IMR-90 (cell line): ENCODE results near the gene VEGFA. TPM values are rescaled to one million over a fixed set of nuclear protein-coding genes. Genes with fewer than 3 reads are reported as not detected.

ENCODE experiments used
- ATAC-seq: fragments of 200-7000 bp; cut with Tn5 transposase; 2 replicates; pipeline ENCODE4 v1.9.1; 2020; ENCODE audit warnings: low read depth, mild to moderate bottlenecking, moderate library complexity
- BruUV-seq: library from RNA; stranded (reverse); fragments of 400-500 nt; replicated peaks from 2 replicates; lab custom pipeline; 2021; lab: Mats Ljungman, UMichigan
- CTCF ChIA-PET: fragments of 300-600 bp; formaldehyde crosslinking; extraction: SDS; loops from one replicate; lab custom pipeline; 2021; ENCODE audit warnings: antibody characterized with exemption; lab: Yijun Ruan, JAX
- POLR2A ChIA-PET: fragments of 300-600 bp; sonication (Branson Sonifier 250); formaldehyde crosslinking; loops from one replicate; lab custom pipeline; 2022; ENCODE audit warnings: antibody characterized with exemption; ENCODE audit not compliant: unreplicated experiment; lab: Charles Lee
- DNase-seq: peaks from one replicate; pipeline ENCODE4 v3.0.0; 2013
- H2AFZ ChIP-seq: replicated peaks from 2 replicates; pipeline ENCODE3; 2013; ENCODE audit warnings: low read length, mild to moderate bottlenecking; ENCODE audit not compliant: poor library complexity
- H2AK5ac ChIP-seq: 2 replicates; pipeline ENCODE4 v1.6.1; 2013; ENCODE audit warnings: low read depth, low read length, inconsistent platforms
- H2AK9ac ChIP-seq: replicated peaks from 2 replicates; pipeline ENCODE3; 2013; ENCODE audit warnings: mild to moderate bottlenecking, low read depth, low read length, moderate library complexity; ENCODE audit not compliant: poor library complexity
- H2BK120ac ChIP-seq: 2 replicates; pipeline ENCODE4 v1.6.1; 2013; ENCODE audit warnings: low read depth, low read length, inconsistent platforms
- H2BK15ac ChIP-seq: 3 replicates; pipeline ENCODE4 v1.6.1; 2013; ENCODE audit warnings: low read depth, low read length, inconsistent platforms
- H2BK20ac ChIP-seq: 2 replicates; pipeline ENCODE4 v1.6.1; 2013; ENCODE audit warnings: low read depth, mild to moderate bottlenecking, inconsistent platforms, low read length, moderate library complexity
- H2BK5ac ChIP-seq: 2 replicates; pipeline ENCODE4 v1.6.1; 2013; ENCODE audit warnings: mild to moderate bottlenecking, low read depth, low read length, inconsistent platforms; ENCODE audit not compliant: poor library complexity, severe bottlenecking
- H3K14ac ChIP-seq: replicated peaks from 2 replicates; pipeline ENCODE4 v1.6.1; 2013; ENCODE audit warnings: low read depth, low read length, inconsistent platforms
- H3K18ac ChIP-seq: 2 replicates; pipeline ENCODE4 v1.6.1; 2013; ENCODE audit warnings: low read depth, low read length, control low read depth
- H3K23ac ChIP-seq: 2 replicates; pipeline ENCODE4 v1.6.1; 2013; ENCODE audit warnings: low read depth, low read length, inconsistent platforms
- H3K27ac ChIP-seq: 2 replicates; pipeline ENCODE4 v1.5.1; 2013; ENCODE audit warnings: mild to moderate bottlenecking, control low read depth, low read length; ENCODE audit not compliant: insufficient read depth
- H3K27me3 ChIP-seq: 2 replicates; pipeline ENCODE4 v1.6.1; 2013; ENCODE audit warnings: low read length; ENCODE audit not compliant: control insufficient read depth, insufficient read depth
- H3K36me3 ChIP-seq: 2 replicates; pipeline ENCODE4 v1.6.1; 2013; ENCODE audit warnings: low read length, mixed read lengths; ENCODE audit not compliant: control insufficient read depth, insufficient read depth
- H3K4ac ChIP-seq: 2 replicates; pipeline ENCODE4 v1.6.1; 2013; ENCODE audit warnings: low read depth, low read length, inconsistent platforms
- H3K4me1 ChIP-seq: 2 replicates; pipeline ENCODE4 v1.6.1; 2013; ENCODE audit warnings: low read length, mixed read lengths; ENCODE audit not compliant: control insufficient read depth, insufficient read depth
- H3K4me2 ChIP-seq: 2 replicates; pipeline ENCODE4 v1.6.1; 2013; ENCODE audit warnings: low read depth, mild to moderate bottlenecking, control low read depth, low read length, moderate library complexity
- H3K4me3 ChIP-seq: 2 replicates; pipeline ENCODE4 v1.5.1; 2013; ENCODE audit warnings: low read depth, mild to moderate bottlenecking, control low read depth, low read length, moderate library complexity; ENCODE audit not compliant: insufficient read depth
- H3K56ac ChIP-seq: 2 replicates; pipeline ENCODE4 v1.6.1; 2013; ENCODE audit warnings: low read length, inconsistent platforms; ENCODE audit not compliant: insufficient read depth; ENCODE audit errors: extremely low read depth
- H3K79me1 ChIP-seq, 2 experiments: 2 replicates each; pipeline ENCODE4 v1.6.1; 2013; ENCODE audit warnings: low read length in 2 of 2, inconsistent platforms in 1 of 2, low read depth in 1 of 2
- H3K9ac ChIP-seq: 2 replicates; pipeline ENCODE4 v1.6.1; 2013; ENCODE audit warnings: low read depth, low read length, control low read depth
- H3K9me1 ChIP-seq: 2 replicates; pipeline ENCODE4 v1.6.1; 2013; ENCODE audit warnings: low read length, inconsistent platforms; ENCODE audit not compliant: insufficient read depth
- H3K9me3 ChIP-seq: 2 replicates; pipeline ENCODE4 v1.6.1; 2013; ENCODE audit warnings: low read length; ENCODE audit not compliant: control insufficient read depth, insufficient read depth
- H4K20me1 ChIP-seq: 2 replicates; pipeline ENCODE4 v1.6.1; 2013; ENCODE audit warnings: low read length, inconsistent platforms; ENCODE audit not compliant: insufficient read depth
- H4K5ac ChIP-seq: 2 replicates; pipeline ENCODE4 v1.6.1; 2013; ENCODE audit warnings: mild to moderate bottlenecking, low read depth, low read length, control low read depth
- H4K8ac ChIP-seq, 2 experiments: 2 replicates each; pipeline ENCODE4 v1.6.1; 2013; ENCODE audit warnings: low read depth in 2 of 2, low read length in 2 of 2, control low read depth in 1 of 2, inconsistent platforms in 1 of 2
- H4K91ac ChIP-seq: 2 replicates; pipeline ENCODE4 v1.6.1; 2013; ENCODE audit warnings: low read depth, low read length, inconsistent platforms; ENCODE audit not compliant: insufficient read depth
- BHLHE40 ChIP-seq: fragments of 150-350 bp; IDR thresholded peaks from 2 replicates; pipeline ENCODE4 v1.6.1; 2016; ENCODE audit warnings: mild to moderate bottlenecking, low read depth, low read length
- CHD1 ChIP-seq: IDR thresholded peaks from 2 replicates; pipeline ENCODE4 v1.6.1; 2012; ENCODE audit warnings: low read depth, low read length, improper control_type of control experiment
- FOS ChIP-seq: fragments of 150-350 bp; IDR thresholded peaks from 2 replicates; pipeline ENCODE4 v1.6.1; 2016; ENCODE audit warnings: low read depth, low read length
- MAFK ChIP-seq: IDR thresholded peaks from 2 replicates; pipeline ENCODE4 v1.6.1; 2012; ENCODE audit warnings: low read depth, low read length, improper control_type of control experiment
- RCOR1 ChIP-seq: IDR thresholded peaks from 2 replicates; pipeline ENCODE4 v1.6.1; 2012; ENCODE audit warnings: mild to moderate bottlenecking, low read length, improper control_type of control experiment; ENCODE audit not compliant: insufficient replicate concordance
- SMC3 ChIP-seq: fragments of 150-350 bp; IDR thresholded peaks from 2 replicates; pipeline ENCODE4 v1.6.1; 2016; ENCODE audit warnings: low read depth, mild to moderate bottlenecking, antibody characterized with exemption, low read length, moderate library complexity
- WGBS, 2 experiments: methylation state at CpG; one replicate each; pipeline versions ENCODE4 v1.1.5 to v1.1.7; 2013; ENCODE audit warnings: missing lambda C conversion rate in 2 of 2; ENCODE audit not compliant: insufficient read length in 1 of 2; ENCODE audit errors: extremely low coverage in 2 of 2; 5-methylcytosine and 5-hydroxymethylcytosine counted together
- dilution Hi-C: fragments of 300-500 bp; cut with HindIII; formaldehyde crosslinking; loops from one replicate; pipeline ENCODE4 v1.14.3; 2018; ENCODE audit warnings: low sequenced_read_pairs; ENCODE audit not compliant: unreplicated experiment
- in situ Hi-C: fragments of 300-500 bp; cut with MboI; formaldehyde crosslinking; loops from 3 replicates; pipeline ENCODE4 v1.14.3; 2019; ENCODE audit warnings: low sequenced_read_pairs, inconsistent platforms, mixed read lengths
- intact Hi-C: fragments of 100-400 bp; cut with micrococcal nuclease; formaldehyde crosslinking; loops from 2 replicates; pipeline ENCODE4 v1.10.0; 2022
- polyA plus RNA-seq, 3 experiments: library from polyadenylated mRNA; depleted of rRNA; stranded (reverse); fragments of >200 nt; gene quantifications; 2 replicates each; pipeline ENCODE4 v1.2.3, GENCODE V29; 2012; ENCODE audit warnings: low replicate concordance in 1 of 3
- total RNA-seq: library from RNA; depleted of rRNA; stranded (reverse); fragments of >200 nt; gene quantifications from 2 replicates; pipeline ENCODE4 v1.2.3, GENCODE V29; 2012
- TF ChIP-seq, protein P1 (sequence below): conservative IDR thresholded peaks from 2 replicates; pipeline ENCODE4 v1.5.1; 2012; ENCODE audit warnings: mild to moderate bottlenecking, low read depth, low read length, improper control_type of control experiment

The VEGFA gene
- total and polyA plus RNA-seq, 2 of the 4 experiments (the other 2 are of a cell fraction) = 190 to 234 TPM

DNA sequence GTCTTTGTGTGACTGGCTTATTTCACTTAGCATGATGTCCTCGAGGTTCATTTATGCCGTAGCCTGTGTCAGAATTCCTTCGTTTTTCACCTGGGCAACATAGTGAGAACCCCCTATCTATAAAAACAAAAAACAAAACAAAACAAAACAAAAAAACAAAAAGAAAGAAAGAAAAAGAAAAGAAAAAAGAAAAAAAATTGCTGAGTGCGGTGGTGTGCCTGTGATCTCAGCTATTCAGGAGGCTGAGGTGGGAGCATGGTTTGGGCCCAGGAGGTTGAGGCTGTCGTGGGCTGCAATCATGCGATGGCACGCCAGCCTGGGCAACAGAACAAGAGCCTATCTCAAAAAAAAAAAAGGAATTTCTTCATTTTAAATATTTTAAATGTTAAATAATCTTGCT, 38.4 kb downstream of the VEGFA start (continued):
- TF ChIP-seq MAFK (no peak), RCOR1 (no peak), SMC3 (no peak), CHD1 (no peak)

DNA sequence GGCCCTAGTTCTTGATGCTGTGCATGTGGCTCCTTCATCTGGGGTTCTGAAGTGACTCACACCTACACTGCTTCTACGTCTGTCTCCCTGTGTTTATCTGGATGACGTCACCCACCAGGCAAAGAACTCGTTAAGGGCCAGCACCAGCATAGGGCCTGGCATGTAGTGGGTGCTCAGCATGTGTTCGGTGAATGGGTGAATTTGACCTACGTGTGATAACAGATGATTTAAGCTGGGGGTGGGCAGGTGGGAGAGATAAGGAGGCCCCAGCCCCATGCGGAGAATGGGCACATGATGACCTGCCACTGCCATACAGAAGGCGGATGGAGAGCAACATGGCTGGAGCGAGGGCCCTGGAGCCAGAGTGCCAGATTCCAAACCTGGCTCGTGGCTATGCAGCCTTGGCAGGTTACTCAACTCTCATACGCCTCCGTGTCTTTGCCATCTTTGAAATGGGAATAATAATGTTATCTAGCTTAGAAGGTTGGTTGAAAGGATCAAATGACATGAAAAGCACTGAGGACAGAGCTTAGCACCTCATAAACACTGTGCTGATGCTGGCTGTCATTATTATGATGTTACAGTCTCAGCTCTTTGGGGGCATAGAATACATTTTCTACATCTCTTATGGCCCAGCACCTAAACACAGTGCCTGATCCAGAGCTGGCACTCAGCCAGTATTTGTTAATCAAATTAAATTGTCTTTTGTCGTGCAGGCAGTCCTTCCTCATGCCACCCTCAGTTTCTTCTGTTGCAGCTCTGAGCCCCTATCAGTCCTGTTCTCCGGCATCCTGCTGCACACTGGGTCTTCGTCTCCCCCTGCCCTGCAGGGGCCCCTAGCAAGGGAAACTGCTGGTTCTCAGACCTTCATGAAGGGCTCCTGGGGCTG, 39.6 kb downstream of the VEGFA start:
- POLR2A ChIA-PET = no interaction called here
- Histone ChIP-seq H3K4me3 (no peak overlapping the region), H2BK15ac (no peak overlapping the region), H2AK9ac (no peak overlapping the region), H3K36me3 (no peaks in the 10 kb centered on the region), H2BK20ac (no peak overlapping the region), H3K4me1 (peaks cover 12% of the 10 kb centered on the region; the same call in 1 of the 2 replicates), H3K27ac (no peak overlapping the region), H3K4me2 (no peak overlapping the region), H3K27me3 (0 out of 2 replicates have a peak, but pooled peaks cover 2% of the 10 kb centered on the region), H3K79me1 (no peaks in the 10 kb centered on the region), H4K20me1 (no peaks in the 10 kb centered on the region), H3K9me1 (peaks cover 2% of the 10 kb centered on the region; the same call in 1 of the 2 replicates), H4K91ac (no peak overlapping the region), H2BK5ac (no peak overlapping the region), H4K8ac (no peak overlapping the region), H3K4ac (no peak overlapping the region), H3K9ac (no peak overlapping the region), H3K56ac (no peak overlapping the region), H2BK120ac (no peak overlapping the region), H3K18ac (no peak overlapping the region), H4K5ac (no peak overlapping the region), H2AFZ (peak overlapping the region; percentile 5), H2AK5ac (no peak overlapping the region), H3K9me3 (no peaks in the 10 kb centered on the region), H3K14ac (no peak overlapping the region), H3K23ac (no peak overlapping the region)
- dilution Hi-C loops = no loop called here
- DNase-seq (peak; percentile 97), ATAC-seq (peak; percentile 54; the same call in 1 of the 2 replicates)
- BruUV-seq = no TSS peak
- CTCF ChIA-PET = interaction anchor here (0.5 kb wide), 1 partner anchor 15 kb away, joined by 3 read pairs; no protein-coding TSS in a partner anchor
- intact Hi-C loops = no loop called here
- TF ChIP-seq, protein P1, sequence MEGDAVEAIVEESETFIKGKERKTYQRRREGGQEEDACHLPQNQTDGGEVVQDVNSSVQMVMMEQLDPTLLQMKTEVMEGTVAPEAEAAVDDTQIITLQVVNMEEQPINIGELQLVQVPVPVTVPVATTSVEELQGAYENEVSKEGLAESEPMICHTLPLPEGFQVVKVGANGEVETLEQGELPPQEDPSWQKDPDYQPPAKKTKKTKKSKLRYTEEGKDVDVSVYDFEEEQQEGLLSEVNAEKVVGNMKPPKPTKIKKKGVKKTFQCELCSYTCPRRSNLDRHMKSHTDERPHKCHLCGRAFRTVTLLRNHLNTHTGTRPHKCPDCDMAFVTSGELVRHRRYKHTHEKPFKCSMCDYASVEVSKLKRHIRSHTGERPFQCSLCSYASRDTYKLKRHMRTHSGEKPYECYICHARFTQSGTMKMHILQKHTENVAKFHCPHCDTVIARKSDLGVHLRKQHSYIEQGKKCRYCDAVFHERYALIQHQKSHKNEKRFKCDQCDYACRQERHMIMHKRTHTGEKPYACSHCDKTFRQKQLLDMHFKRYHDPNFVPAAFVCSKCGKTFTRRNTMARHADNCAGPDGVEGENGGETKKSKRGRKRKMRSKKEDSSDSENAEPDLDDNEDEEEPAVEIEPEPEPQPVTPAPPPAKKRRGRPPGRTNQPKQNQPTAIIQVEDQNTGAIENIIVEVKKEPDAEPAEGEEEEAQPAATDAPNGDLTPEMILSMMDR = no peak
- TF ChIP-seq BHLHE40 (peak; percentile 51; the same call in 1 of the 2 replicates), FOS (peak; percentile 89)
- 68% methylated on average over 5 of the region's 14 CpGs; no CpG with 5 or more reads in 1 of the 2 experiments for WGBS, 2 experiments
- in situ Hi-C loops = no loop called here
